Measurements from ENCODE around the gene WDPCP. TPM values are rescaled to one million over a fixed set of nuclear protein-coding genes. Genes with fewer than 3 reads are reported as not detected.

Gene WDPCP
- polyA plus RNA-seq, 1 donor from 2014 or later = 8.9 TPM

- no peaks in the 10 kb centered on the region for H3K79me2 ChIP-seq (replicated peaks; ENCODE audit: insufficient read depth, low read length)
- no peak overlapping the region for H2AFZ ChIP-seq (ENCODE audit: low read depth, low read length)
- no peak overlapping the region for H3K27ac ChIP-seq (ENCODE audit: low read length)
- H3K9me2 ChIP-seq (ENCODE audit: insufficient read depth, low read length) = no peaks in the 10 kb centered on the region
- H3K27me3 ChIP-seq (ENCODE audit: insufficient read depth, low read depth, low read length) = no peaks in the 10 kb centered on the region
- H3F3A ChIP-seq (ENCODE audit: insufficient read depth, low read length, poor library complexity, severe bottlenecking) = no peaks in the 10 kb centered on the region
- H3K4me2 ChIP-seq (ENCODE audit: low read length) = no peak overlapping the region
- no peaks in the 10 kb centered on the region for H4K20me1 ChIP-seq (ENCODE audit: insufficient read depth)
- H3K4me3 ChIP-seq (ENCODE audit: low read length) = no peak overlapping the region
- no peaks in the 10 kb centered on the region for H3K36me3 ChIP-seq (ENCODE audit: insufficient read depth, low read length)
- no peak overlapping the region for H3K9ac ChIP-seq (ENCODE audit: low read length)
- TF ChIP-seq POLR2AphosphoS5 (IDR thresholded peaks at IDR 0.05) = no peak
- no peak for TF ChIP-seq EP300 (conservative IDR thresholded peaks at IDR 0.05; ENCODE audit: poor library complexity, severe bottlenecking)
- no peak for TF ChIP-seq TAF1 (IDR thresholded peaks at IDR 0.05; ENCODE audit: low read depth)
- TF ChIP-seq RAD21 (conservative IDR thresholded peaks at IDR 0.05) = no peak
- TF ChIP-seq, protein P1, sequence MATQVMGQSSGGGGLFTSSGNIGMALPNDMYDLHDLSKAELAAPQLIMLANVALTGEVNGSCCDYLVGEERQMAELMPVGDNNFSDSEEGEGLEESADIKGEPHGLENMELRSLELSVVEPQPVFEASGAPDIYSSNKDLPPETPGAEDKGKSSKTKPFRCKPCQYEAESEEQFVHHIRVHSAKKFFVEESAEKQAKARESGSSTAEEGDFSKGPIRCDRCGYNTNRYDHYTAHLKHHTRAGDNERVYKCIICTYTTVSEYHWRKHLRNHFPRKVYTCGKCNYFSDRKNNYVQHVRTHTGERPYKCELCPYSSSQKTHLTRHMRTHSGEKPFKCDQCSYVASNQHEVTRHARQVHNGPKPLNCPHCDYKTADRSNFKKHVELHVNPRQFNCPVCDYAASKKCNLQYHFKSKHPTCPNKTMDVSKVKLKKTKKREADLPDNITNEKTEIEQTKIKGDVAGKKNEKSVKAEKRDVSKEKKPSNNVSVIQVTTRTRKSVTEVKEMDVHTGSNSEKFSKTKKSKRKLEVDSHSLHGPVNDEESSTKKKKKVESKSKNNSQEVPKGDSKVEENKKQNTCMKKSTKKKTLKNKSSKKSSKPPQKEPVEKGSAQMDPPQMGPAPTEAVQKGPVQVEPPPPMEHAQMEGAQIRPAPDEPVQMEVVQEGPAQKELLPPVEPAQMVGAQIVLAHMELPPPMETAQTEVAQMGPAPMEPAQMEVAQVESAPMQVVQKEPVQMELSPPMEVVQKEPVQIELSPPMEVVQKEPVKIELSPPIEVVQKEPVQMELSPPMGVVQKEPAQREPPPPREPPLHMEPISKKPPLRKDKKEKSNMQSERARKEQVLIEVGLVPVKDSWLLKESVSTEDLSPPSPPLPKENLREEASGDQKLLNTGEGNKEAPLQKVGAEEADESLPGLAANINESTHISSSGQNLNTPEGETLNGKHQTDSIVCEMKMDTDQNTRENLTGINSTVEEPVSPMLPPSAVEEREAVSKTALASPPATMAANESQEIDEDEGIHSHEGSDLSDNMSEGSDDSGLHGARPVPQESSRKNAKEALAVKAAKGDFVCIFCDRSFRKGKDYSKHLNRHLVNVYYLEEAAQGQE (IDR thresholded peaks at IDR 0.05; ENCODE audit: borderline replicate concordance) = no peak
- no peak for TF ChIP-seq SMC3 (conservative IDR thresholded peaks at IDR 0.05; ENCODE audit: poor library complexity)
- TF ChIP-seq MXI1 (conservative IDR thresholded peaks at IDR 0.05; ENCODE audit: poor library complexity, severe bottlenecking) = no peak
- no peak for TF ChIP-seq EZH2 (IDR thresholded peaks at IDR 0.05; ENCODE audit: borderline replicate concordance, insufficient read depth, low read length, poor library complexity, severe bottlenecking)
- TF ChIP-seq CTCF (IDR thresholded peaks at IDR 0.05; ENCODE audit: poor library complexity, severe bottlenecking) = no peak
- no peaks in the 10 kb centered on the region for H3K9me3 ChIP-seq (ENCODE audit: low read length)
Observed at GRCh38 chr2:63614983-63615945, 27.0 kb upstream of the WDPCP start.

GRCh38 chr2:63614448-63614968, 26.2 kb upstream of the WDPCP start:
- Histone ChIP-seq H4K20me1 (ENCODE audit: insufficient read depth) (no peaks in the 10 kb centered on the region), H3K4me3 (ENCODE audit: low read length) (no peak overlapping the region), H3F3A (ENCODE audit: insufficient read depth, low read length, poor library complexity, severe bottlenecking) (no peaks in the 10 kb centered on the region), H3K79me2 (replicated peaks; ENCODE audit: insufficient read depth, low read length) (no peaks in the 10 kb centered on the region), H2AFZ (ENCODE audit: low read depth, low read length) (no peak overlapping the region), H3K27ac (ENCODE audit: low read length) (no peak overlapping the region), H3K9me3 (ENCODE audit: low read length) (no peaks in the 10 kb centered on the region), H3K9ac (ENCODE audit: low read length) (no peak overlapping the region), H3K36me3 (ENCODE audit: insufficient read depth, low read length) (no peaks in the 10 kb centered on the region), H3K9me2 (ENCODE audit: insufficient read depth, low read length) (no peaks in the 10 kb centered on the region), H3K27me3 (ENCODE audit: insufficient read depth, low read depth, low read length) (no peaks in the 10 kb centered on the region), H3K4me2 (ENCODE audit: low read length) (no peak overlapping the region)
- TF ChIP-seq, protein P1 (IDR thresholded peaks at IDR 0.05; ENCODE audit: borderline replicate concordance) = no peak
- TF ChIP-seq EP300 (conservative IDR thresholded peaks at IDR 0.05; ENCODE audit: poor library complexity, severe bottlenecking) (no peak), RAD21 (conservative IDR thresholded peaks at IDR 0.05) (no peak)

Data from neural cell (in vitro differentiated cells).